HepG2 (cell line): ENCODE data around the gene EZH1. TPM values are rescaled to one million over a fixed set of nuclear protein-coding genes. Genes with fewer than 3 reads are reported as not detected.

Source experiments
- DR1 ChIP-seq: sonication (generic); formaldehyde crosslinking; IDR thresholded peaks from 2 replicates; pipeline ENCODE4 v1.8.0; 2021; ENCODE audit warnings: mild to moderate bottlenecking, missing genetic modification reagents, inconsistent platforms
- GABPB1 ChIP-seq: IDR thresholded peaks from 2 replicates; pipeline ENCODE4 v1.6.1; 2016; ENCODE audit warnings: mild to moderate bottlenecking, missing genetic modification reagents, moderate library complexity, missing compliant biosample characterization
- GATAD2A ChIP-seq: IDR thresholded peaks from 2 replicates; pipeline ENCODE4 v1.6.1; 2016
- GMEB1 ChIP-seq: sonication (generic); formaldehyde crosslinking; IDR thresholded peaks from 2 replicates; pipeline ENCODE4 v1.5.1; 2020; ENCODE audit warnings: missing genetic modification reagents, mild to moderate bottlenecking, borderline replicate concordance
- HDAC1 ChIP-seq: sonication (generic); formaldehyde crosslinking; IDR thresholded peaks from 2 replicates; pipeline ENCODE4 v1.5.1; 2020; ENCODE audit warnings: mild to moderate bottlenecking, missing genetic modification reagents
- HNRNPK ChIP-seq: fragments of 200-400 bp; formaldehyde crosslinking; IDR thresholded peaks from 2 replicates; pipeline ENCODE4 v1.6.1; 2018; ENCODE audit warnings: low read length, low read depth, moderate library complexity, mild to moderate bottlenecking; ENCODE audit not compliant: poor library complexity, severe bottlenecking
- HOXA5 ChIP-seq: sonication (generic); formaldehyde crosslinking; IDR thresholded peaks from 2 replicates; pipeline ENCODE4 v1.4.0; 2020; ENCODE audit warnings: missing genetic modification reagents
- IKZF5 ChIP-seq: IDR thresholded peaks from 2 replicates; pipeline ENCODE4 v1.6.1; 2018; ENCODE audit warnings: missing genetic modification reagents, mild to moderate bottlenecking, missing compliant biosample characterization
- KLF16 ChIP-seq, 2 experiments: sonication (generic) in 1 of 2; formaldehyde crosslinking in 1 of 2; IDR thresholded peaks; 2 replicates each; pipeline versions ENCODE4 v1.6.1 to v1.8.0; 2016 to 2023; ENCODE audit warnings: missing genetic modification reagents in 2 of 2, missing compliant biosample characterization in 1 of 2
- NFKB2 ChIP-seq: sonication (generic); formaldehyde crosslinking; IDR thresholded peaks from 2 replicates; pipeline ENCODE4 v1.4.0; 2020; ENCODE audit warnings: missing genetic modification reagents, borderline replicate concordance
- NRL ChIP-seq: sonication (generic); formaldehyde crosslinking; IDR thresholded peaks from 2 replicates; pipeline ENCODE4 v1.5.0; 2020; ENCODE audit warnings: missing genetic modification reagents, mild to moderate bottlenecking, moderate library complexity, borderline replicate concordance
- POGZ ChIP-seq: sonication (generic); formaldehyde crosslinking; IDR thresholded peaks from 2 replicates; pipeline ENCODE4 v1.4.0; 2020; ENCODE audit warnings: mild to moderate bottlenecking, missing genetic modification reagents
- RFXANK ChIP-seq: IDR thresholded peaks from 2 replicates; pipeline ENCODE4 v1.6.1; 2016
- RNF2 ChIP-seq: fragments of 450-650 bp; conservative IDR thresholded peaks from 2 replicates; pipeline ENCODE4 v1.6.1; 2016; ENCODE audit warnings: low read depth
- UBTF ChIP-seq: sonication (generic); formaldehyde crosslinking; IDR thresholded peaks from 2 replicates; pipeline ENCODE4 v1.4.0; 2020; ENCODE audit warnings: mild to moderate bottlenecking, missing genetic modification reagents
- ZFP90 ChIP-seq: sonication (generic); formaldehyde crosslinking; IDR thresholded peaks from 2 replicates; pipeline ENCODE4 v1.8.0; 2022; ENCODE audit warnings: missing genetic modification reagents, mild to moderate bottlenecking, inconsistent platforms, borderline replicate concordance
- ZNF124 ChIP-seq: sonication (generic); formaldehyde crosslinking; IDR thresholded peaks from 2 replicates; pipeline ENCODE4 v1.4.0; 2020; ENCODE audit warnings: missing genetic modification reagents
- ZNF138 ChIP-seq: sonication (generic); formaldehyde crosslinking; IDR thresholded peaks from 2 replicates; pipeline ENCODE4 v1.5.0; 2020; ENCODE audit warnings: mild to moderate bottlenecking, low read depth, missing genetic modification reagents
- ZNF253 ChIP-seq: sonication (generic); formaldehyde crosslinking; IDR thresholded peaks from 2 replicates; pipeline ENCODE4 v1.8.0; 2022; ENCODE audit warnings: mild to moderate bottlenecking, missing genetic modification reagents, borderline replicate concordance
- ZNF547 ChIP-seq: sonication (generic); formaldehyde crosslinking; IDR thresholded peaks from 2 replicates; pipeline ENCODE4 v1.5.1; 2020; ENCODE audit warnings: mild to moderate bottlenecking, missing genetic modification reagents
- ZNF704 ChIP-seq: sonication (generic); formaldehyde crosslinking; IDR thresholded peaks from 2 replicates; pipeline ENCODE4 v1.8.1; 2023; ENCODE audit warnings: mild to moderate bottlenecking, inconsistent platforms, moderate library complexity, missing genetic modification reagents, borderline replicate concordance
- ZNF747 ChIP-seq: sonication (generic); formaldehyde crosslinking; IDR thresholded peaks from 2 replicates; pipeline ENCODE4 v1.8.1; 2023; ENCODE audit warnings: missing genetic modification reagents, mild to moderate bottlenecking, borderline replicate concordance
- ZSCAN21 ChIP-seq: sonication (generic); formaldehyde crosslinking; IDR thresholded peaks from 2 replicates; pipeline ENCODE4 v1.8.0; 2022; ENCODE audit warnings: mild to moderate bottlenecking, missing genetic modification reagents, moderate library complexity, borderline replicate concordance
- polyA plus RNA-seq, 8 experiments: library from polyadenylated mRNA; depleted of rRNA in 3 of 8; stranded (reverse) in 7 of 8; unstranded in 1 of 8; fragments of >200 nt; fragmentation: Illumina TruSeq in 4 of 8; extraction: Trizol in 4 of 8; gene quantifications; 2 replicates each; pipeline versions ENCODE4 v1.2.1 to v1.2.3, GENCODE V29; 2011 to 2016; ENCODE audit warnings: low read depth in 4 of 8, missing spikeins in 1 of 8, mixed read lengths in 1 of 8; ENCODE audit not compliant: insufficient read depth in 1 of 8
- total RNA-seq, 5 experiments: library from RNA; depleted of rRNA; stranded (reverse); fragments of >200 nt; fragmentation: Illumina TruSeq; extraction: Trizol; gene quantifications; 2 replicates each; pipeline ENCODE4 v1.2.3, GENCODE V29; 2016; ENCODE audit warnings: low read depth in 1 of 5

The EZH1 gene
- total and polyA plus RNA-seq, 2 of the 13 experiments (the other 11 are each of a cell fraction or from before 2014, with no cell fraction given) = 11.6 to 24.0 TPM

- TF ChIP-seq IKZF5 (CRISPR knock-in tag) (peak; percentile 12; the same call in 1 of the 2 replicates), ZSCAN21 (peak; percentile 88), GABPB1 (CRISPR knock-in tag) (peak; percentile 64; the same call in 1 of the 2 replicates), POGZ (CRISPR knock-in tag) (peak; percentile 42; the same call in 1 of the 2 replicates), ZFP90 (0 out of 2 replicates have a peak, but pooled peaks have one; percentile 19), HDAC1 (CRISPR knock-in tag) (peak; percentile 63; the same call in 1 of the 2 replicates), ZNF747 (no peak), RFXANK (CRISPR knock-in tag) (0 out of 2 replicates have a peak, but pooled peaks have one; percentile 56), RNF2 (no peak), UBTF (CRISPR knock-in tag) (peak; percentile 91), ZNF704 (0 out of 2 replicates have a peak, but pooled peaks have one; percentile 39), NFKB2 (peak; percentile 49; the same call in 1 of the 2 replicates), NRL (CRISPR knock-in tag) (peak; percentile 84; the same call in 1 of the 2 replicates), ZNF547 (peak; percentile 52), HOXA5 (CRISPR knock-in tag) (peak; percentile 58; the same call in 1 of the 2 replicates), ZNF138 (CRISPR knock-in tag) (no peak), KLF16 (CRISPR knock-in tag; IDR thresholded peaks at IDR 0.05) (peak in 1 of 2 experiments; percentile 42; a peak in 1 of 4 replicates), GATAD2A (CRISPR knock-in tag) (0 out of 2 replicates have a peak, but pooled peaks have one; percentile 12), HNRNPK (no peak), ZNF124 (0 out of 2 replicates have a peak, but pooled peaks have one; percentile 48), GMEB1 (peak; percentile 38; the same call in 1 of the 2 replicates), DR1 (CRISPR knock-in tag) (peak; percentile 29; the same call in 1 of the 2 replicates), ZNF253 (CRISPR knock-in tag) (peak; percentile 55; the same call in 1 of the 2 replicates)
These were observed 62.0 kb downstream of the EZH1 start (continued) for GRCh38 chr17:42682722-42683403.
